Uterus (tissue), 2 donors: ENCODE data around the gene IVD.

ENCODE experiments used
- CTCF ChIP-seq, 4 experiments: fragments of 200-600 bp in 2 of 4; fragments of 450-650 bp in 2 of 4; sonication (generic) in 2 of 4; IDR thresholded peaks; one replicate each; pipeline ENCODE4 v1.5.1; 2016 to 2019; ENCODE audit warnings: antibody characterized with exemption in 4 of 4, mild to moderate bottlenecking in 2 of 4, moderate library complexity in 1 of 4
- POLR2A ChIP-seq, 2 donors: fragments of 450-650 bp; IDR thresholded peaks; one replicate each; pipeline ENCODE4 v1.6.1; 2016; ENCODE audit warnings: antibody characterized with exemption in 2 of 2, mild to moderate bottlenecking in 1 of 2, moderate library complexity in 1 of 2

GRCh38 chr15:40459391-40460015 is 53.9 kb downstream of the IVD start:
- TF ChIP-seq CTCF (IDR thresholded peaks at IDR 0.05) (no peak), POLR2A (IDR thresholded peaks at IDR 0.05) (no peak)
